C1 segment of cervical spinal cord (tissue), 14 donors: ENCODE data around the gene MAGEL2.
"Not testable (repeated sequence)": the region's sequence is repeated elsewhere in the genome, so short reads cannot be mapped to it uniquely, and the experiment has no call there.

Experiments
- DNase-seq, 14 donors: peaks; one replicate each; lab custom pipeline; 2025; lab: John Stamatoyannopoulos, UW

MAGEL2 gene

GRCh38 chr15:23616536-23616935 is 31.1 kb downstream of the MAGEL2 start:
- DNase-seq, result no peak

GRCh38 chr15:23606226-23606625 is 41.4 kb downstream of the MAGEL2 start:
- no peak for DNase-seq

- no peak for DNase-seq
Observed at GRCh38 chr15:23602124-23602523, 45.5 kb downstream of the MAGEL2 start.

- DNase-seq, result no peak
Observed at GRCh38 chr15:23599053-23599452, 48.6 kb downstream of the MAGEL2 start.

GRCh38 chr15:23597278-23597677 is 50.4 kb downstream of the MAGEL2 start:
- not testable (repeated sequence) for DNase-seq

GRCh38 chr15:23596736-23597135 is 50.9 kb downstream of the MAGEL2 start:
- DNase-seq, result no peak

- DNase-seq, result no peak
Observed at GRCh38 chr15:23595368-23595767, 52.3 kb downstream of the MAGEL2 start.

- no peak for DNase-seq
Observed at GRCh38 chr15:23594252-23594770, 53.4 kb downstream of the MAGEL2 start.
